NCI-H146 treated with DMSO at 0.1 percent for 48 hours (cell line): Measurements from ENCODE around the gene PIGT.

Source experiments
- DNase-seq: peaks from one replicate; lab custom pipeline; 2025; ENCODE audit not compliant: unreplicated experiment; lab: John Stamatoyannopoulos, UW

PIGT gene

GRCh38 chr20:45427236-45428149 is 11.6 kb downstream of the PIGT start:
- DNase-seq, result no peak

DNA sequence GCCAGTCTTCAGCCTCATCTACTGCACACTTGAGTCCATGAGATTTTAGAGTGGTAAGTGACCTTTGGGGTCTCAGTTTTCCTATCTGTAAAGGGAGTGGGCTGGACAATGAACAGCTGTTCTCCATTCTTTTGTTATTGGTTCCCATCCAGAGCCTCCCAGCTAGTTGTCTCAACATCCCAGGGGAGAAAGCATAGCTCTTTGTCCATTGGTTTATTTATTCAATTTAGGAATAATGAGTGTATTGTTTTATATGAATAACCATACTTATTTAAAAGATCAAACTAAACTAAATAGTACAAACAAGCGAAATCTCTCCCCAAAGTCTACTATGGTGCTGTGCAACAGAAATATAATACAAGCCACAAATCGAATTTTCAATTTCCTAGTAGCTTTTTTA is 13.7 kb downstream of the PIGT start:
- DNase-seq, result no peak

DNA sequence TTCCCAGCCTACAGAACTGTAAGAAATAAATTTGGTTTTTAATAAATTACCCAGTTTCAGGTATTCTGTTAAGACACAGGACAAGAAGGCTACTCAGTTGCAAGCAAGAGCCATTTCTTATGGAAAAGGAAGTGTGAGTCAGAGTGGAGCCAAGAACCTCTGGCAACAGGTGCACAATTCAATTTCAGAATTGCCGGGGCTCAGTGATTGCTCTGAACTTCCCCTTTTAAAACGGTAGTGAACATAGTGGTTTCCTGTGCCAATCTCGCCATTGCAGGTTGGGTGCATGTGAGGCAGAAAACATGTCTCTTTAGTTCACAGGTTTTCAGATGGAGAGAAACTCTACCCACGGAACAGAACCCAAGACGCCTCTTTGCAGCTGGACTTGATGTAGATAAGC is 16.4 kb downstream of the PIGT start:
- no peak for DNase-seq

GRCh38 chr20:45433316-45433715 is 17.4 kb downstream of the PIGT start:
- DNase-seq, result no peak

DNA sequence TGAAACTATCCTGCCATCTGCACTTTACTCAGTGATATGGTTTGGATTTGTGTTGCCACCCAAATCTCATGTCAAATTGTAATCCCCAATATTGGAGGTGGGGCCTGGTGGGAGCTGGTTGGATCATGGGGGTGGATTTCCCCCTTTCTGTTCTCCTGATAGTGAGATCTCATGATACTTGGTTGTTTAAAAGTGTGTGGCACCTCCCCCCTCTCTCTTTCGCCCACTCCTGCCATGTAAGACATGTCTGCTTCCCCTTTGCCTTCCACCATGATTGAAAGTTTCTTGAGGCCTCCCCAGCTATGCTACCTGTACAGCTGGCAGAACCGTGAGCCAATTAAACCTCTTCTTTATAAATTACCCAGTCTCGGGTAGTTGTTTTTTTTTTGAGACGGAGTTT is 18.0 kb downstream of the PIGT start:
- DNase-seq, result no peak

DNA sequence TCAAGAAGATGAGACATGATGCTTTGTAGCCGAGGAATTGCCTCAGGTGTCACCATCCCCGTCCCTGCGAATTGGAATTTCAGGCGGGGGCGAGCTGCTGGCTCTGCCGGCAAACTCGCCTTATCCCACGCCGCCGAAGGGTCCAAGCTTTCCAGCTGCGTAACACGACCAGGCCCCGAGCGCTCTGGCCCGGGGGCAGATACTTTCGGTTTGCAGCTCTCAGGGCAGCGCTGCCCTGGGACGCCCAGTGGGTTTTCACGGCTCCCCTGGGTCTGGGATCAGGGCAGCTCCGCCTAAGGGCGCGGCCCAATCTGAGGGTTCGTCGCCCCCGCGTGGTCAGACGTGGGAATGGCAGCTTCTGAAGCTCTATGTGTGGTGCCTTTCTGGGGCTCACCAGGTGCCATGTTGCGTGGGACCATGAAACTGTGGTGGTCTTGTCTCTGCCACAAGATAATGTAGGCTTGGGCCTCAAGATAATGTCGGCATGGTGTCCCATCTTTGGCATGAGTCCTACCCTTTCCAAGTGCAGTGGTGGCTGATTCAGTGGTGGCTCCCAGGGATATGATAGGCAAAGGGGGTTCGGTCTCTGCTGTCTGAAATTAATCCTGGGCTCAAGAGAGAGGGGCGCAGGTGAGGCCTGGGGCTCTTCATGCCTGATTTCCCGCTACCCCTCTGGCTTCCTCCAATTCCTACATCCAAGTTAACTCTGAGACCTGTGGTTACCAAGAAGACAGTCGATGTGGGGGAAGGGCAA is 21.0 kb downstream of the PIGT start:
- DNase-seq, result peak; percentile 46

DNA sequence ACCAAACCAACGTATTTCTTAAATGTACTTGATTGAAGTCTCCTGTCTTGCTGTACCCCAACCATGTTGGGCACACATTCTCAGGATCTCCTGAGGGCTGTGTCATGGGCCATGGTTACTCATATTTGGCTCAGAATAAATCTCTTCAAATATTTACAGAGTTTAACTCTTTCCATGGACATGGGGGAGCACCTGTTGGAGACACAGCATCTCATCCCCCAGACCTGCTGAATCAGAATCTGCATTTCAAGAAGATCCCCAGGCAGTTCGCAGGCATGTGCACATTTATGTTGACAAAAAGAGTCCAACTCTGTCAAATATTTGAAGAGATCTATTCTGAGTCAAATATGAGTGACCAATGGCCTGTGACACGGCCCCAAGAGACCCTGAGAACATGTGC is 24.5 kb downstream of the PIGT start:
- DNase-seq, result no peak

- no peak for DNase-seq
Observed at GRCh38 chr20:45440891-45441685, 25.1 kb downstream of the PIGT start.

- no peak for DNase-seq
Observed at GRCh38 chr20:45441746-45442145, 25.8 kb downstream of the PIGT start.

- DNase-seq, result peak; percentile 31
Observed at GRCh38 chr20:45444050-45444449, 28.1 kb downstream of the PIGT start.

GRCh38 chr20:45445805-45446562 is 30.0 kb downstream of the PIGT start:
- peak; percentile 37 for DNase-seq

DNA sequence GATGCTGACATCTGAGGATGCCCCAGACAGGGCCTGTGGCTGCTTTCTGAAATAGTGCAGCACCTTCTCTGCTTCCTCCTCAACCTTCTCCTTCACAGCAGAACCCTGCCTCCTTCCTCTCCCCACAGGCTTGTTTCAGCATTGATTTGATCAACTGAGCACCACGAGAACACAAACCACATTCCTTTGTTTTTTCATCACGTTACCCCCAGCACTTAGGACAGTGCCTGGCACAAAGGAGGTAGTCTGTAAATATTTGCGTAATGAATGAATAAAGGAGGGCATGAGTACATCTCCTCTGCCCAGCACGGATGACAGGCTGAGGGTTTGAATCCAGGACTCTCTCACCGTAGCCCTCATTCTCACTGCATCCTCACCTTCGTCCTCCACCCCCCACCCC is 32.3 kb downstream of the PIGT start:
- no peak for DNase-seq

GRCh38 chr20:45449528-45449927 is 33.6 kb downstream of the PIGT start:
- no peak for DNase-seq

GRCh38 chr20:45450097-45450818 is 34.3 kb downstream of the PIGT start:
- DNase-seq, result peak; percentile 50

GRCh38 chr20:45452238-45452637 is 36.3 kb downstream of the PIGT start:
- DNase-seq, result no peak

DNA sequence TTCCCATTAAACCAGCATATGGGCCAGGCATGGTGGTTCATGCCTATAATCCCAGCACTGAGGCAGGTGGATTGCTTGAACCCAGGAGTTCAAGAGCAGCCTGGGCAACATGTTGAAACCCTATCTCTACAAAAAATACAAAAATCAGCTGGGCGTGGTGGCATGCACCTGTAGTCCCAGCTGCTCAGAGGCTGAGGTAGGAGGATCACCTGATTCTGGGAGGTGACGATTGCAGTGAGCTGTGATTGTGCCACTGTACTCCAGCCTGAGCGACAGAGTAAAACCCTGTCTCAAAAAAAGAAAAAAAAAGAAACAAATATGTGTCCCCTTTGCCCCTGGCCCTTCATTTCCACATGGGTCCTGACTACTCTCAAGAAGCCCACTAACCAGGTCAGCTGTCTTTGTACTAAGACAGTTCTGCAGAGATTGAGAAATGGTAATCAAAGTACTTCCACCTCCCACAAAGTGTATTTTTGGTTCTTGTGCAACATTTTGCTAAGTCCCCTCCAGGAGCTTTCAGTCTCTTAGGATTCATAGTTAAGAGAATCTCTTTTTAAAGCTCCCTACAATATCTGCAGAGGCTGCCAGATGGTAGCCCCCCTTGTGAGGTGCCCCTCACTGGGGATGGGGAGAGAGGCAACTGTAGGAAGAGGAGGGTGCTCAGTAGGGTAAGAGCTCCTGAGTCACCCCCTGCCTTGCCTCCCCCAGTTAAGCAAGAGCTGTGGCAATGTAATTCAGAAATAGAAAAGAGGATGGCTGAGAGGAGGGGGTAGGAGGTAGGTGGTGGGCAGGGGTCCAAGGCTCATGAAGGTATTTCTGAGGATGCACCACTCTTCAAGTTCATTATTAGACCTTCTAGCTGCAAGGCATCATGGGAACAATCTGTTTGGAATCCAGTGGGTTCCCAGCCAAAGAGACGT is 37.1 kb downstream of the PIGT start:
- DNase-seq, result no peak

GRCh38 chr20:45456632-45457031 is 40.7 kb downstream of the PIGT start:
- peak; percentile 68 for DNase-seq

- DNase-seq, result no peak
Observed at GRCh38 chr20:45459606-45460005, 43.7 kb downstream of the PIGT start.

DNA sequence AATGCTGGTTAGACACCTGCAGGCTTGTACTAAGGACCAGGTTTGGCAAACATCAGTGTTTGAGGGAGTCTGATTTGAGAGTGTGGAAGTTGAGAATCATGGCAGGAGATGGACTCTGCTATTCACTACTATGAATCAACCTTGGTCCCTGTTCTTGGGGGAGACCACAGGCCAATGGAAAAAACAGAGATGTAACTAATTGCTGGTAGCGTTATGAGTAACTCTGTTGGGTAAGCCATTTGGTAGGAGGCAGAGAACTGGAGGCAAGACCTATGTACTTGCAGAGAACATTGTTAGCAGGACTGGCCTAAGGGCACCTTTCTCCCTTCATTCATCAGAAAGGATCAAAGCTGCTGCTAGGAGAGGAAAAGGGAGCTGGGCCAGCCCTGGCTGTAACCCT is 45.3 kb downstream of the PIGT start:
- no peak for DNase-seq
